Measurements from ENCODE around the gene UBE3D. TPM values are rescaled to one million over a fixed set of nuclear protein-coding genes. Genes with fewer than 3 reads are reported as not detected.
"Not testable (repeated sequence)": the region's sequence is repeated elsewhere in the genome, so short reads cannot be mapped to it uniquely, and the experiment has no call there.

The UBE3D gene
- total RNA-seq, 2 donors from 2014 or later: 6.0 to 11.9 TPM

DNA sequence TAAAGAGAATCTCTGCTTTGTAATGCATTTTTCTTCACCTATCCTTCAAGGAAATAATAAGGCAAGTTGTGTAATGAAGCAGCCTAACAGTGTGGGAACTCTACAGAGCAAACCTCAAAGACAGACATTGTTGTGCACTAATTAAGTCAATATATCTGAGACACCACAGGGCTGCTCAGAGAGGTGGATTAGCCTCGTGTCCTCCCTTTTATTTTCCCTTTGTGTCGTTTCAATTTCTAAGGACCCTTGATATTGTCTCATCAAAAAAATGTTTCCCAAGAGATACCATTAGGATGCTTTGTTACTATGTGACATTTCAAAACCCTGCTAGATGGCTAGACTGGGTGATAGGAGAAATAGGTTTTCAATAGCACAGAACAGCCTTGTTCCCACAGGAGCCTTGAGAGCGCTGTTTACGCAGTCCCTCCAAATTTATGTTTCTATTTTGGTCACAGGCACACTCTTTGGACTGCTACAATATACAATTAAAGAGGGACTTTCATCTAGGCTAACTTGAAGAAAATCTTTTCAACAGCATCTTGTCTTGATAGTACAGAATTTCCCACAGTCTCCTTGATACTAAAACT is 23.1 kb downstream of the UBE3D start:
- no peak for ATAC-seq
- Mint-ChIP-seq H3K27me3 (no peaks in the 10 kb centered on the region), H3K4me3 (no peak overlapping the region), H3K27ac (no peak overlapping the region), H3K9me3 (no peaks in the 10 kb centered on the region), H3K4me1 (ENCODE audit: low read depth in 2 of 2) (no peaks in the 10 kb centered on the region), H3K36me3 (no peaks in the 10 kb centered on the region)
- no peak for DNase-seq (ENCODE audit: low spot score)

DNA sequence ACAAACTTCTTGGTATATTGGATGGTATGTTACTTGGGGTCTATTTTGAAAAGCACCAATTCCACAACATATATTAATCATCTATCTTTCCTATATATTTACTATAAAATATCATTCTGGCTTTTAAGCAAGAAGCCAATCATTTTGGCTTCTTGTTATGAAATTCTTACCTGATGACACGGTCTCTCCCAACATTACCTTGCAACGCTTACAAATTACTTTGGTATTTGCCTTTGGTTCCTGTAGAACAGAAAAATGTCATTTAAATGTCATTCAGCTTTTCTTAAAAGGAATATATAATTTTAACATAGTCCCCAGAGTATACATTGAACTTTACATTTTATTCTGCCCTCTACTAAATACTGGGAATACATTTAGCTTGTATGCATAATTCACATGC is 27.4 kb downstream of the UBE3D start:
- Mint-ChIP-seq H3K4me3 (no peak overlapping the region), H3K4me1 (ENCODE audit: low read depth in 2 of 2) (no peaks in the 10 kb centered on the region), H3K36me3 (peaks cover 6% of the 10 kb centered on the region), H3K27me3 (no peaks in the 10 kb centered on the region), H3K27ac (no peak overlapping the region), H3K9me3 (no peaks in the 10 kb centered on the region)
- DNase-seq (ENCODE audit: low spot score): no peak
- ATAC-seq: no peak

DNA sequence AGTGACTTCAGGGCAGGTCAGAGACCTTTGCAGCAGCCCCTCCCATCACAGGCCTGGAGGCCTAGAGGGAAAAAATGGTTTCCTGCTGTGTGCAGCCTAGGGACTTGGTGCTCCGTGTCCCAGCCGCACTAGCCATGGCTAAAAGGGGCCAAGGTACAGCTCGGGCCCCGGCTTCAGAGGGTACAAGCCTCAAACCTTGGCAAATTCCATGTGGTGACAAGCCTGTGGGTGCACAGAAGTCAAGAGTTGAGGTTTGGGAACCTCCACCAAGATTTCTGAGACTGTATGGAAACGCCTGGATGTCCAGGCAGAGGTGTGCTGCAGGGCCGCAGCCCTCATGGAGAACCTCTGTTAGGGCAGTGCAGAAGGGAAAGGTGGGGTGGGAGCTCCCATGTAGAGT is 34.0 kb downstream of the UBE3D start:
- no peak overlapping the region for H3K4me3 Mint-ChIP-seq

DNA sequence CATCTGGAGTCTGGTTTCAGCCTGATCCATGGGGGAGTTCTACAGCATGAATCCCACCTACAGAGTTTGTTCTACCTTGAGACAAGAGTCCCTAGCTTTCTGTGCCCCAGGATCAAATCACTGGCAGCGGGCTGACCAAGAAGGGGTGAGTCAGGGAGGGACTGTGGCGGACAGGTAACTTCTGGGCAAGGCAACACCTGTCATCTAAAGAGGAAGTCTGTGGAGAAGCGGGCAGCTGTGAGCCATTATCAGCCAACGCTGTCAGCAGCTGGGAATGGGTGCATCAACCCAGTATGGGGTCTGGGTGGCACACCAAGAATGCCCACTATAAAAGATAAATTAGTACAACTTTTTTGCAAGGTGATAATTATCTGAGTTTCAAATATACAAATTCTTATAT is 45.9 kb downstream of the UBE3D start:
- H3K36me3 Mint-ChIP-seq: peaks cover 6% of the 10 kb centered on the region
- ATAC-seq (no peak), DNase-seq (ENCODE audit: low spot score) (no peak)
- H3K4me1 Mint-ChIP-seq (ENCODE audit: low read depth in 2 of 2): no peaks in the 10 kb centered on the region
- no peak overlapping the region for H3K27ac Mint-ChIP-seq
- no peaks in the 10 kb centered on the region for H3K27me3 Mint-ChIP-seq
- no peaks in the 10 kb centered on the region for H3K9me3 Mint-ChIP-seq
- no peak overlapping the region for H3K4me3 Mint-ChIP-seq

More for the DNA sequence above, 34.0 kb downstream of the UBE3D start:
- Mint-ChIP-seq H3K4me1 (ENCODE audit: low read depth in 2 of 2) (no peaks in the 10 kb centered on the region), H3K9me3 (peaks cover 3% of the 10 kb centered on the region), H3K36me3 (peaks cover 18% of the 10 kb centered on the region), H3K27ac (no peak overlapping the region), H3K27me3 (no peaks in the 10 kb centered on the region)
- ATAC-seq (no peak), DNase-seq (ENCODE audit: low spot score) (no peak)

DNA sequence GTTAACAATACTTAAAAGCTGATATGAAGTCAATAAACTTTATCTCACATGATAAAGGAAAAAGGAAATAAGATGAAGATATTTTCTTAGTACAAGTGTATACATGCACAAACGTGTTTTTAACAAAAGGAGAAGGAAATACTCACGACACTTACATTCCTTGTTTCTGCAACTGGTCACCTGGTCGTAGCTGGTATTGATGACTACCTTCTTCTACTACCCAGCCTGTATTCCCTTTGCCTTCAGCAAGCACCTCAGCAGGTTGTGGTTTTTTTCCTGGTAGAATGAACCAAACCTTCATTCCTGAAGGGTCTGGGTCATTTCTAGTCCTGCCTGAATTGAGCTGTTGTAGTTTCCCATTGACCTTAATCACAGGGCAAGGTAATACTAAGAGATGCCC is 54.5 kb downstream of the UBE3D start:
- not testable (repeated sequence) for H3K27ac Mint-ChIP-seq; H3K36me3 Mint-ChIP-seq; DNase-seq (ENCODE audit: low spot score); H3K27me3 Mint-ChIP-seq; H3K4me1 Mint-ChIP-seq (ENCODE audit: low read depth in 2 of 2); ATAC-seq; H3K4me3 Mint-ChIP-seq; H3K9me3 Mint-ChIP-seq

DNA sequence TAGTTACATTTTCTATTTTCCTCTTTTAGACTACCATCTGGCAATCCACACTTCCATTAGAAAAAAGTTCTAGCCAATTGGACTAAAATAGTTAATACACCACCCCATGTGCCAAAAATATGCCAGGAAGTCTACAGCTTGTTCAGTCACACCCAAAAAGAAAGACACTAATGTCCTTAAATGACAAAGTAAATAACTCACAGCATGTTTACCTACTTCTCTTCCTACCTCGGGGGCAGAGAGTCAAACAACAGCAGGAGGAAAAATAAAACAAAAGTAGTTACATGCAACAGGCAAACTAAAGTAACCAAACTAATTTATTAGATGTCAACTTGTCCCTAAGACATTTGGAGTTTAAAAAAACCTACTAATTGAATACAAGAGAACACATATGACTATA is 57.0 kb downstream of the UBE3D start:
- peaks cover 5% of the 10 kb centered on the region for H3K36me3 Mint-ChIP-seq
- peaks cover 4 to 9% of the 10 kb centered on the region in 2 donors for H3K4me1 Mint-ChIP-seq (ENCODE audit: low read depth in 2 of 2)
- no peak overlapping the region for H3K4me3 Mint-ChIP-seq
- DNase-seq (ENCODE audit: low spot score) (no peak), ATAC-seq (no peak)
- no peak overlapping the region for H3K27ac Mint-ChIP-seq
- no peaks in the 10 kb centered on the region for H3K9me3 Mint-ChIP-seq
- no peaks in the 10 kb centered on the region for H3K27me3 Mint-ChIP-seq

DNA sequence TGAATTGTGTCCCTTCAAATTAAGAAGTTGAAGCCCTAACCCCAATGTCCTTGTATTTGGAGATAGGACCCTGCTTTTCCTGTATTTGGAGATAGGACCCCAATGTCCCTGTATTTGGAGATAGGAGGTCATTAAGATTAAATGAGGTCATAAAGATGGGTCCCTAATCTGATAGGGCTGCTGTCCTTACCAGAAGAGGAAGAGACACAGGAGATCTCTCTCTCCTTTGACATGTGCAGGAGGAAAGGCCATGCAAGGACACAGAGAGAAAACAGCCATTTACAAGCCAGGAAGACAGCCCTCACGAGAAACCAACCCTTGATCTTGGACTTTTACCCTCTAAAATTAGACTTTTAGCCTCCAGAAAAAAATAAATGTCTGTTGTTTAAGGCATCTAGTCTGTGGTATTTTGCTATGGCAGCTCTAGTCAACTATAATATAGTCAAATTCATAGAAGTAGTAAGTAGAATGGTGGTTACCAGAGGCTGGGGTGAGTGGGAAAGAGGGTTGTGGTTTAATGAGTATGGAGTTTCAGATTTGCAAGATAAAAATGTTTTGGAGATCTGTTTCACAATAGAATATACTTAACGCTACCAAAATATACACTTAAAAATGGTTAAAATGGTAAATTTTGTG is 59.3 kb downstream of the UBE3D start:
- Mint-ChIP-seq H3K27me3 (no peaks in the 10 kb centered on the region), H3K36me3 (no peaks in the 10 kb centered on the region), H3K4me3 (no peak overlapping the region), H3K4me1 (ENCODE audit: low read depth in 2 of 2) (peaks cover 4 to 9% of the 10 kb centered on the region in 2 donors), H3K27ac (no peak overlapping the region), H3K9me3 (no peaks in the 10 kb centered on the region)
- DNase-seq (ENCODE audit: low spot score): no peak
- ATAC-seq: no peak

DNA sequence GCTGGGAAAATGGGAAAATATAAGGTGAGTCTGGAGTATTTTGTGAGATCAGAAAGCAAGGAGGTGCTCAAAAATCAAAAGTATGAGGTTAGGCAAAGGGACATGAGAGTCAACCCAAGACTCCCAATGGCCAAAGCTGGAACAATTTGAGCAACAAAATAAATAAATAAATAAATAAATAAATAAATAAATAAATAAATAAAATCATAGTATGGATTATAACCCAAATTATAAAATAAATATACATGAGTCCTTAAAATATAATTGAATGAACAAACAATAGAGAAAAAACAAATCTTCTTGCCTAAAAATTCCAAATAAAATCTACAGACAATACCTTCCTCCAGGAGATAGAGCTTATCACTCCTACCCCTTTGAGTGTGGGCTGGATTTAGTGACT is 69.5 kb downstream of the UBE3D start:
- Mint-ChIP-seq H3K36me3 (peaks cover 8% of the 10 kb centered on the region), H3K27ac (no peak overlapping the region), H3K27me3 (no peaks in the 10 kb centered on the region), H3K4me3 (no peak overlapping the region), H3K9me3 (no peaks in the 10 kb centered on the region), H3K4me1 (ENCODE audit: low read depth in 2 of 2) (peaks cover 0 to 8% of the 10 kb centered on the region in 2 donors)
- no peak for DNase-seq (ENCODE audit: low spot score)
- no peak for ATAC-seq

DNA sequence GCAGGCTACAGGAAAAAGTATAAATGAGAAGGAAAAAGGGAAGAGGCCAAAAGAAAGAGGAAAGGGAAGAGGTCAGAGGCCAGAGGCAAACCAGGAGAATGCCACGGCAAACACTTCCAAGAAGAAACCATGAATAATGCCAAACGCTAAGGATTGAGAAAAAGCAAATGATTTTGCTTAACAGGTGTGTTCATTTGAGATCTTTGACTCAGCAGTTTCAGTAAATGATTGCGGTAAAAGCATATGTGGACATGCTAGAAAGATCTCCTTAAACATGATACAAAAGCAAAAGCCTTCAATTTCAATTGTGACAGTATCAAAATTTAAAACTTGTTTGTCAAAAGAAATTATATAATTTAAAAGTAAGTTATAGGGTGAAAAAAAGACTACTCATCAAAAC is 70.6 kb downstream of the UBE3D start:
- H3K27me3 Mint-ChIP-seq: no peaks in the 10 kb centered on the region
- H3K36me3 Mint-ChIP-seq: peaks cover 8% of the 10 kb centered on the region
- no peak overlapping the region for H3K27ac Mint-ChIP-seq
- H3K4me3 Mint-ChIP-seq: no peak overlapping the region
- H3K4me1 Mint-ChIP-seq (ENCODE audit: low read depth in 2 of 2): peaks cover 0 to 8% of the 10 kb centered on the region in 2 donors
- no peak for ATAC-seq
- no peaks in the 10 kb centered on the region for H3K9me3 Mint-ChIP-seq
- no peak for DNase-seq (ENCODE audit: low spot score)

DNA sequence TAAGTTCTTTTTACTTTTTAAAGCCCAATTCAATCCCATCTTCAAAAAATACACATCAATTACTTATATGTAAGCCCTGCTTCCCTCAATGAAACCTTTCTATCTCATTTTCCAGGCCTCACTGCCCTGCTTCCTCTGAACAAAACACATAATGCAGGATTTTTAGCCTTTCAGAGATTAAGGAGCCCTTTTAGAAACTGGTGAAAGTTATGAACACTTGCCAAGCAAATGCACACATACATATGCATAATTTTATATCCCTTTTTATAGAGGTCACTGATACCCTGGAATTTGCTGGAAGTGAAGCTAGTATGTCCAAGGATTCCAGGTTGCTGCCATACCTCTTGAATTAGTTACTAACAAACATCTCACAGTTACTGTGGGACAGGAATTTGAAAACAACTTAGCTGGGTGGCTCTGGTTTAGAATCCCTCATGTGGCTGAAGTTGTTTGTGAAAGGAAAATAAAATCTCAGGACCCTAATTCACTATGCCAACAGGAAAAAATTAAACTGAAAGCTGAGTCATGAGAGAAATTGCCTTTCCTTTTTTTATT is 75.8 kb downstream of the UBE3D start:
- H3K4me3 Mint-ChIP-seq: no peak overlapping the region
- no peaks in the 10 kb centered on the region for H3K9me3 Mint-ChIP-seq
- H3K27ac Mint-ChIP-seq: no peak overlapping the region
- DNase-seq (ENCODE audit: low spot score): no peak
- no peak for ATAC-seq
- peaks cover 0 to 7% of the 10 kb centered on the region in 2 donors for H3K4me1 Mint-ChIP-seq (ENCODE audit: low read depth in 2 of 2)
- no peaks in the 10 kb centered on the region for H3K27me3 Mint-ChIP-seq
- peaks cover 7% of the 10 kb centered on the region for H3K36me3 Mint-ChIP-seq

DNA sequence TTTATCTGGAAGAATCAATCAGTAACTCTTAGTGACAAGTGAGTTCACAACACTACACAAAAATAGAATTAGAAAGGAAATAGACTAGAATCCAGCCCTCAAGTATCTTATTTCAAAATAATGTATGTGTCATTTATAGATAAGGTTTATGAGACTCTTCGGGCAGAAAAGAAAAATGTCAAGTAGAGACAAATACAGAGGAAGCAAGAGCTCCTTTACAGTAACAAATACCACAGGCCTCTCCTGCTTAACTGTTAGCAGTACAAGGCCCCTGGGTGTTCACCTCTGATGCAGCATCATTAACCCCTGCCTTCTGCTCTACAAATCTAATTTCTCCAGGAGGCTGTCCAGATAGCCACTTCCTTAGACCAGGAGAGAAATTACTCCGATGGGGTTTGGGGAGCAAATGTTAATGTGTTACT is 76.7 kb downstream of the UBE3D start:
- H3K27me3 Mint-ChIP-seq: no peaks in the 10 kb centered on the region
- H3K36me3 Mint-ChIP-seq: no peaks in the 10 kb centered on the region
- DNase-seq (ENCODE audit: low spot score) (no peak), ATAC-seq (no peak)
- H3K4me1 Mint-ChIP-seq (ENCODE audit: low read depth in 2 of 2): no peaks in the 10 kb centered on the region
- H3K9me3 Mint-ChIP-seq: no peaks in the 10 kb centered on the region
- no peak overlapping the region for H3K4me3 Mint-ChIP-seq
- H3K27ac Mint-ChIP-seq: no peak overlapping the region

DNA sequence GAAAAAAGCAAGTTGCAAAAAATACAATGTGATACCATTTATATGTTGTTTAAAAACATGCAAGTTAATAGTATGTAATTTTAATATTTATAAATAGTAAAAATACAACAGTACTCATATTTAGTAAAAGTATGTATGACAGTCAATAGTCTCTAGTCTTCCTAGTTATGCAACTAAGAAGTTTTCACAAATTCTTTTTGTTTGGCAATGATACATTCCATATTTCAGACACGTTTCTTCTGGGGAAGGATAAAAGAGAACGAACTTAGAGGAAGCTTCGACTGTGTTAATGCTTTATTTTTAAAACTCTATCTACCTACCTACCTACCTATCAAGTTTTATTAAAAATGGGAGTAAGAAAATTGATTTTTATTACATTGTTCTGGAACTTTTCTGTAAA is 77.7 kb downstream of the UBE3D start:
- no peaks in the 10 kb centered on the region for H3K36me3 Mint-ChIP-seq
- H3K4me1 Mint-ChIP-seq (ENCODE audit: low read depth in 2 of 2): no peaks in the 10 kb centered on the region
- no peak overlapping the region for H3K4me3 Mint-ChIP-seq
- no peak overlapping the region for H3K27ac Mint-ChIP-seq
- no peak for DNase-seq (ENCODE audit: low spot score)
- ATAC-seq: no peak
- no peaks in the 10 kb centered on the region for H3K27me3 Mint-ChIP-seq
- H3K9me3 Mint-ChIP-seq: no peaks in the 10 kb centered on the region

DNA sequence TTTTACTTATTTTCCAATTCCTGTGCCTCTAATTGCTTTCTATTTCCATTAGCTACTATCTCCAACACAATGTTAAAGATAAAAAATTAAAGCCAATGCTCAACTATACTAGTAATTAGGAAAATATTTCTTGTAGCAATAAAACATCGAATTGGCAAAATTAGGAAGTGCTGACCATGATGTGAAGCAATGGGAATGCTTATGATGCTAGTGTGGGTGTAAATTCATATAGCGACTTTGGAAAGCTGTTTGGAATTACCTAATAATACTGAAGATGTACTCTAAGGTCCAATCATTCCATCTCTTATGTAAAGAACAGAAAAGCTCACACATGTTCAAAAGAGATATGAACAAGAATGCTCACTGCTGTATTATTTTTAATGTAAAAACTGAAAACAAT is 78.2 kb downstream of the UBE3D start:
- no peaks in the 10 kb centered on the region for H3K9me3 Mint-ChIP-seq
- no peak for DNase-seq (ENCODE audit: low spot score)
- no peaks in the 10 kb centered on the region for H3K27me3 Mint-ChIP-seq
- no peak overlapping the region for H3K4me3 Mint-ChIP-seq
- H3K36me3 Mint-ChIP-seq: no peaks in the 10 kb centered on the region
- H3K4me1 Mint-ChIP-seq (ENCODE audit: low read depth in 2 of 2): no peaks in the 10 kb centered on the region
- no peak overlapping the region for H3K27ac Mint-ChIP-seq
- ATAC-seq: no peak

DNA sequence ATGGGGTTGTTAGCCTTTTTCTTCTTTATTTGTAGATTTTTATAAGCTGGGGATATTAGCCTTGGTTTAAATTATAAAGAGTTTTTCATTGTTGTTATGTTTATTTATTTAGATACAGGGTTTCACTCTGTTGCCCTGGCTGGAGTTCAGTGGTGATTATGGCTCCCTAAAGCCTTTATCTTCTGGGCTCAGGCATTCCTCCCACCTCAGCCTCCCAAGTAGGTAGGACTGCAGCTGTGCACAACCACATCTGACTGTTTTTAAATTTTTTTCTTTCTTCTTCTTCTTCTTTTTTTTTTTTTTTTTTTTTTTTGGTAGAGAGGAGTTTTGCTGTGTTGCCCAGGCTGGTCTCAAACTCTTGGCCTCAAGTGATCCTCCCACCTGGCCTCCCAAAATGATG is 80.9 kb downstream of the UBE3D start:
- no peaks in the 10 kb centered on the region for H3K27me3 Mint-ChIP-seq
- DNase-seq (ENCODE audit: low spot score): no peak
- no peak for ATAC-seq
- no peaks in the 10 kb centered on the region for H3K9me3 Mint-ChIP-seq
- H3K4me1 Mint-ChIP-seq (ENCODE audit: low read depth in 2 of 2): no peaks in the 10 kb centered on the region
- H3K4me3 Mint-ChIP-seq: no peak overlapping the region
- no peak overlapping the region for H3K27ac Mint-ChIP-seq
- H3K36me3 Mint-ChIP-seq: no peaks in the 10 kb centered on the region

DNA sequence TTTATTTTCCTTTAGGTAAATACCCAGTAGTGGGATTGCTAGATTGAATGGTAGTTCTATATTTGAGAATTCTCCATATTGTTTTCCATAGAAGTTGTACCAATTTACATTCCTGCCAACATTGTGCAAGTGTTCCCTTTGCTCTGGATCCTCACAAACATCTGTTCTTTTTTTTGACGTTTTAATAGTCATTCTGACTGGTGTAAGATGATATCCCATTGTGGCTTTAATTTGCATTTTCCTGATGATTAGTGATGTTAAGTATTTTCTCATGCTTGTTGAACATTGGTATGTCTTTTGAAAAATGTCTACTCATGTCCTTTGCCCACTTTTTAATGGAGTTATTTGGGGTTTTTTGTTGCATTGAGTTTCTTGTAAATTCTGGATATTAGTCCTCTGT is 85.6 kb downstream of the UBE3D start:
- H3K36me3 Mint-ChIP-seq: no peaks in the 10 kb centered on the region
- H3K4me1 Mint-ChIP-seq (ENCODE audit: low read depth in 2 of 2): no peaks in the 10 kb centered on the region
- DNase-seq (ENCODE audit: low spot score) (no peak), ATAC-seq (no peak)
- H3K9me3 Mint-ChIP-seq: no peaks in the 10 kb centered on the region
- no peaks in the 10 kb centered on the region for H3K27me3 Mint-ChIP-seq
- no peak overlapping the region for H3K27ac Mint-ChIP-seq
- no peak overlapping the region for H3K4me3 Mint-ChIP-seq

Measured in natural killer cell treated with Interleukin-12 subunit alpha and Interleukin-12 subunit beta and Interleukin-15 and Interleukin-18, amount 100 ng/mL, for 72 hours (primary cell).